HepG2 (cell line): ENCODE data around the gene EPHA4.

Experiments
- NCOA1 ChIP-seq: sonication (generic); formaldehyde crosslinking; IDR thresholded peaks from 2 replicates; pipeline ENCODE4 v1.9.0; 2021; ENCODE audit warnings: missing genetic modification reagents
- NPAS2 ChIP-seq: sonication (generic); formaldehyde crosslinking; IDR thresholded peaks from 2 replicates; pipeline ENCODE4 v1.8.0; 2022; ENCODE audit warnings: mild to moderate bottlenecking, missing genetic modification reagents, borderline replicate concordance
- PHF21A ChIP-seq: sonication (generic); formaldehyde crosslinking; IDR thresholded peaks from 2 replicates; pipeline ENCODE4 v1.5.0; 2020; ENCODE audit warnings: mild to moderate bottlenecking, missing genetic modification reagents
- SMARCE1 ChIP-seq: fragments of 450-650 bp; IDR thresholded peaks from 2 replicates; pipeline ENCODE4 v1.6.1; 2017; ENCODE audit warnings: borderline replicate concordance
- THAP11 ChIP-seq: IDR thresholded peaks from 2 replicates; pipeline ENCODE4 v1.6.1; 2016; ENCODE audit warnings: missing biosample characterization, missing genetic modification reagents
- TF ChIP-seq, protein P1 (sequence below): sonication (generic); formaldehyde crosslinking; IDR thresholded peaks from 2 replicates; pipeline ENCODE4 v1.5.0; 2020; ENCODE audit warnings: missing genetic modification reagents
- TF ChIP-seq, protein P2 (sequence below): sonication (generic); formaldehyde crosslinking; IDR thresholded peaks from 2 replicates; pipeline ENCODE4 v1.5.0; 2020; ENCODE audit warnings: mild to moderate bottlenecking, missing genetic modification reagents
- TF ChIP-seq, protein P3 (sequence below), 2 experiments: sonication (generic) in 1 of 2; formaldehyde crosslinking in 1 of 2; IDR thresholded peaks; 2 replicates each; pipeline versions ENCODE4 v1.5.1 to v1.6.1; 2011 to 2020; ENCODE audit warnings: borderline replicate concordance in 1 of 2, low read depth in 1 of 2, low read length in 1 of 2, mild to moderate bottlenecking in 1 of 2, missing genetic modification reagents in 1 of 2, moderate library complexity in 1 of 2

DNA sequence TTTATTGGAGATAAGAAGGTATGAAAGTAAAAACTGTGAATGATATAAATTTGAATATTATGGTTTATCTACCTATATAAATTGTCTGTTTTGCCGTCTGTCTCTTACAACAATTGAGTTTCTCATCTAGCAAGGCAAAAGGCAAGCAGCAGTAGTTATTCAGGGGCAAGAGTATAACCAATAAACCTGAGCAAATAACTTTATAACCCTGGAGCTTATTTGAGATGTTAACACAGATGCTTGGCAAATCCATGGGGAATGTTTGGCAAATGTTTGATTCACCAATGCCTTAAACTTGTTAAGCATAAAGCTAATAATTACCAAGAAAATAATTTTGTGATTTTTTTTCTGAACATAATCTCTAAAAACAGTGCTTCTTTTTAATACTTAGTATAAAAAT lies 9.9 kb upstream of the EPHA4 start:
- TF ChIP-seq SMARCE1: no peak
- no peak for TF ChIP-seq PHF21A (CRISPR knock-in tag)
- TF ChIP-seq, protein P1, sequence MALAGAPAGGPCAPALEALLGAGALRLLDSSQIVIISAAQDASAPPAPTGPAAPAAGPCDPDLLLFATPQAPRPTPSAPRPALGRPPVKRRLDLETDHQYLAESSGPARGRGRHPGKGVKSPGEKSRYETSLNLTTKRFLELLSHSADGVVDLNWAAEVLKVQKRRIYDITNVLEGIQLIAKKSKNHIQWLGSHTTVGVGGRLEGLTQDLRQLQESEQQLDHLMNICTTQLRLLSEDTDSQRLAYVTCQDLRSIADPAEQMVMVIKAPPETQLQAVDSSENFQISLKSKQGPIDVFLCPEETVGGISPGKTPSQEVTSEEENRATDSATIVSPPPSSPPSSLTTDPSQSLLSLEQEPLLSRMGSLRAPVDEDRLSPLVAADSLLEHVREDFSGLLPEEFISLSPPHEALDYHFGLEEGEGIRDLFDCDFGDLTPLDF (CRISPR knock-in tag): no peak
- TF ChIP-seq THAP11: no peak
- TF ChIP-seq, protein P2, sequence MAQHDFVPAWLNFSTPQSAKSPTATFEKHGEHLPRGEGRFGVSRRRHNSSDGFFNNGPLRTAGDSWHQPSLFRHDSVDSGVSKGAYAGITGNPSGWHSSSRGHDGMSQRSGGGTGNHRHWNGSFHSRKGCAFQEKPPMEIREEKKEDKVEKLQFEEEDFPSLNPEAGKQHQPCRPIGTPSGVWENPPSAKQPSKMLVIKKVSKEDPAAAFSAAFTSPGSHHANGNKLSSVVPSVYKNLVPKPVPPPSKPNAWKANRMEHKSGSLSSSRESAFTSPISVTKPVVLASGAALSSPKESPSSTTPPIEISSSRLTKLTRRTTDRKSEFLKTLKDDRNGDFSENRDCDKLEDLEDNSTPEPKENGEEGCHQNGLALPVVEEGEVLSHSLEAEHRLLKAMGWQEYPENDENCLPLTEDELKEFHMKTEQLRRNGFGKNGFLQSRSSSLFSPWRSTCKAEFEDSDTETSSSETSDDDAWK (CRISPR knock-in tag): no peak
- TF ChIP-seq, protein P3, sequence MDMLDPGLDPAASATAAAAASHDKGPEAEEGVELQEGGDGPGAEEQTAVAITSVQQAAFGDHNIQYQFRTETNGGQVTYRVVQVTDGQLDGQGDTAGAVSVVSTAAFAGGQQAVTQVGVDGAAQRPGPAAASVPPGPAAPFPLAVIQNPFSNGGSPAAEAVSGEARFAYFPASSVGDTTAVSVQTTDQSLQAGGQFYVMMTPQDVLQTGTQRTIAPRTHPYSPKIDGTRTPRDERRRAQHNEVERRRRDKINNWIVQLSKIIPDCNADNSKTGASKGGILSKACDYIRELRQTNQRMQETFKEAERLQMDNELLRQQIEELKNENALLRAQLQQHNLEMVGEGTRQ (IDR thresholded peaks at IDR 0.05; ENCODE audit: low read depth, low read length): no peak
- TF ChIP-seq, protein P3 (CRISPR knock-in tag; IDR thresholded peaks at IDR 0.05; ENCODE audit: borderline replicate concordance): no peak
- no peak for TF ChIP-seq NCOA1 (CRISPR knock-in tag)
- TF ChIP-seq NPAS2: no peak
